H1 (cell line): ENCODE data around the gene TEAD4. TPM values are rescaled to one million over a fixed set of nuclear protein-coding genes. Genes with fewer than 3 reads are reported as not detected.

Experiments
- CTCF ChIA-PET: fragments of 300-600 bp; sonication (Branson Sonifier 250); formaldehyde crosslinking; loops from one replicate; lab custom pipeline; 2021; ENCODE audit not compliant: partially characterized antibody; lab: Charles Lee
- POLR2A ChIA-PET: fragments of 300-600 bp; sonication (Branson Sonifier 250); formaldehyde crosslinking; loops from one replicate; lab custom pipeline; 2021; ENCODE audit warnings: inconsistent platforms; ENCODE audit not compliant: partially characterized antibody; lab: Charles Lee
- DNase-seq, 2 experiments: peaks; one replicate each; pipeline versions ENCODE4 v3.0.0 to v3.0.0-alpha.2; 2010 to 2022; ENCODE audit warnings: low spot score in 2 of 2, low read depth in 1 of 2, mixed read lengths in 1 of 2
- FAIRE-seq: peaks from 2 replicates; lab custom pipeline; 2011; peaks lifted over from hg19 to GRCh38; lab: Jason Lieb, UNC
- H2AFZ ChIP-seq: 2 replicates; pipeline ENCODE4 v1.8.1; 2012; ENCODE audit warnings: low read length, inconsistent platforms
- H2AK5ac ChIP-seq: 2 replicates; pipeline ENCODE4 v1.6.1; 2013; ENCODE audit warnings: low read depth, low read length
- H2BK120ac ChIP-seq: replicated peaks from 2 replicates; pipeline ENCODE3; 2013; ENCODE audit warnings: low read depth, low read length, inconsistent platforms
- H2BK12ac ChIP-seq: 2 replicates; pipeline ENCODE4 v1.6.1; 2013; ENCODE audit warnings: low read depth, low read length
- H2BK15ac ChIP-seq: 2 replicates; pipeline ENCODE4 v1.6.1; 2013; ENCODE audit warnings: low read length
- H2BK20ac ChIP-seq: 2 replicates; pipeline ENCODE4 v1.6.1; 2013; ENCODE audit warnings: low read length
- H2BK5ac ChIP-seq: 2 replicates; pipeline ENCODE4 v1.6.1; 2013; ENCODE audit warnings: low read depth, low read length
- H3K14ac ChIP-seq: 2 replicates; pipeline ENCODE4 v1.6.1; 2013; ENCODE audit warnings: inconsistent platforms; ENCODE audit not compliant: insufficient read length
- H3K18ac ChIP-seq: 2 replicates; pipeline ENCODE4 v1.6.1; 2013; ENCODE audit warnings: low read length; ENCODE audit errors: extremely low read depth
- H3K23ac ChIP-seq: 2 replicates; pipeline ENCODE4 v1.6.1; 2013; ENCODE audit warnings: inconsistent platforms; ENCODE audit not compliant: insufficient read length
- H3K23me2 ChIP-seq: 2 replicates; pipeline ENCODE4 v1.6.1; 2013; ENCODE audit warnings: low read depth, low read length
- H3K27ac ChIP-seq: 2 replicates; pipeline ENCODE4 v1.6.1; 2011; ENCODE audit warnings: low read depth, low read length, inconsistent platforms
- H3K27me3 ChIP-seq, 4 experiments: replicated peaks in 1 of 4; 1 replicate in 1 of 4; 2 replicates in 3 of 4; pipeline versions ENCODE4 v1.6.1 to v1.8.1; 2011 to 2013; ENCODE audit warnings: low read length in 3 of 4, mild to moderate bottlenecking in 3 of 4, inconsistent platforms in 2 of 4, mixed read lengths in 2 of 4, moderate library complexity in 1 of 4; ENCODE audit not compliant: control insufficient read depth in 3 of 4, insufficient read depth in 3 of 4; ENCODE audit errors: extremely low read depth in 1 of 4
- H3K36me3 ChIP-seq, 4 experiments: 2 replicates each; pipeline versions ENCODE4 v1.6.1 to v1.8.1; 2011 to 2013; ENCODE audit warnings: mild to moderate bottlenecking in 4 of 4, low read length in 3 of 4, moderate library complexity in 2 of 4, control low read depth in 1 of 4, inconsistent platforms in 1 of 4; ENCODE audit not compliant: insufficient read depth in 4 of 4, control insufficient read depth in 2 of 4
- H3K4ac ChIP-seq: replicated peaks from 2 replicates; pipeline ENCODE3; 2013; ENCODE audit warnings: low read length, low read depth, mixed read lengths, inconsistent platforms; ENCODE audit not compliant: insufficient read length
- H3K4me1 ChIP-seq, 4 experiments: replicated peaks in 1 of 4; 1 replicate in 1 of 4; 2 replicates in 3 of 4; pipeline versions ENCODE4 v1.6.1 to v1.8.1; 2011 to 2013; ENCODE audit warnings: low read length in 3 of 4, inconsistent platforms in 2 of 4, mixed read lengths in 1 of 4; ENCODE audit not compliant: insufficient read depth in 4 of 4, control insufficient read depth in 3 of 4
- H3K4me2 ChIP-seq, 2 experiments: 2 replicates each; pipeline versions ENCODE4 v1.6.1 to v1.8.1; 2011 to 2013; ENCODE audit warnings: low read depth in 2 of 2, low read length in 2 of 2, control low read depth in 1 of 2, inconsistent platforms in 1 of 2, mild to moderate bottlenecking in 1 of 2; ENCODE audit not compliant: insufficient read depth in 1 of 2
- H3K4me3 ChIP-seq, 4 experiments: fragments of 200-600, 300-600 bp in 1 of 4; sonication (generic), shearing (Covaris generic), sonication (Bioruptor Twin) in 1 of 4; 2 replicates each; pipeline versions ENCODE4 v1.5.1 to v1.8.1; 2011 to 2016; ENCODE audit warnings: low read length in 4 of 4, low read depth in 3 of 4, control low read depth in 2 of 4, inconsistent platforms in 2 of 4, mild to moderate bottlenecking in 2 of 4, mixed read lengths in 1 of 4, moderate library complexity in 1 of 4; ENCODE audit not compliant: insufficient read depth in 2 of 4; ENCODE audit errors: extremely low read depth in 1 of 4
- H3K56ac ChIP-seq: replicated peaks from 2 replicates; pipeline ENCODE3; 2013; ENCODE audit warnings: low read depth, mild to moderate bottlenecking, mixed read lengths, low read length, inconsistent platforms; ENCODE audit not compliant: insufficient read length
- H3K79me1 ChIP-seq: 2 replicates; pipeline ENCODE4 v1.6.1; 2013; ENCODE audit warnings: low read depth, low read length, control low read depth
- H3K79me2 ChIP-seq, 2 experiments: 2 replicates each; pipeline versions ENCODE4 v1.6.1 to v1.8.1; 2012 to 2013; ENCODE audit warnings: low read length in 2 of 2, mild to moderate bottlenecking in 2 of 2, inconsistent platforms in 1 of 2; ENCODE audit not compliant: insufficient read depth in 2 of 2, control insufficient read depth in 1 of 2
- H3K9ac ChIP-seq, 4 experiments: replicated peaks in 1 of 4; 1 replicate in 1 of 4; 2 replicates in 3 of 4; pipeline versions ENCODE4 v1.6.1 to v1.8.1; 2011 to 2013; ENCODE audit warnings: low read depth in 3 of 4, low read length in 3 of 4, control low read depth in 2 of 4, mild to moderate bottlenecking in 2 of 4, moderate library complexity in 2 of 4, inconsistent platforms in 1 of 4; ENCODE audit errors: extremely low read depth in 1 of 4
- H3K9me3 ChIP-seq, 2 experiments: 2 replicates each; pipeline versions ENCODE4 v1.6.1 to v1.8.1; 2012 to 2013; ENCODE audit warnings: mild to moderate bottlenecking in 2 of 2, moderate library complexity in 2 of 2, control low read depth in 1 of 2, inconsistent platforms in 1 of 2, low read depth in 1 of 2, low read length in 1 of 2, mixed read lengths in 1 of 2; ENCODE audit not compliant: insufficient read depth in 2 of 2
- H4K20me1 ChIP-seq, 2 experiments: replicated peaks in 1 of 2; 2 replicates each; pipeline versions ENCODE3 to v1.8.1; 2011 to 2013; ENCODE audit warnings: inconsistent platforms in 2 of 2, low read length in 2 of 2, mild to moderate bottlenecking in 1 of 2; ENCODE audit not compliant: insufficient read depth in 2 of 2, control insufficient read depth in 1 of 2
- H4K5ac ChIP-seq: 2 replicates; pipeline ENCODE4 v1.6.1; 2013; ENCODE audit warnings: low read length, low read depth, mixed read lengths, inconsistent platforms; ENCODE audit not compliant: insufficient read length
- H4K8ac ChIP-seq: 2 replicates; pipeline ENCODE4 v1.8.0; 2013; ENCODE audit warnings: mild to moderate bottlenecking, moderate library complexity, low read length, inconsistent platforms; ENCODE audit not compliant: insufficient read depth; ENCODE audit errors: extremely low read depth
- H4K91ac ChIP-seq: replicated peaks from 2 replicates; pipeline ENCODE3; 2013; ENCODE audit warnings: low read length, mixed read lengths, inconsistent platforms; ENCODE audit not compliant: insufficient read length
- ATF3 ChIP-seq: IDR thresholded peaks from 2 replicates; pipeline ENCODE4 v1.6.1; 2011; ENCODE audit warnings: low read depth, mild to moderate bottlenecking, low read length; ENCODE audit not compliant: insufficient read depth
- CHD1 ChIP-seq: IDR thresholded peaks from 2 replicates; pipeline ENCODE4 v1.6.1; 2012; ENCODE audit warnings: low read depth, low read length, improper control_type of control experiment
- RXRA ChIP-seq: IDR thresholded peaks from 2 replicates; pipeline ENCODE4 v1.6.1; 2011; ENCODE audit warnings: low read depth, mild to moderate bottlenecking, low read length, moderate library complexity; ENCODE audit not compliant: insufficient read depth
- SIN3A ChIP-seq, 2 experiments: IDR thresholded peaks in 1 of 2; conservative IDR thresholded peaks in 1 of 2; 2 replicates each; pipeline ENCODE4 v1.6.1; 2011 to 2012; ENCODE audit warnings: low read length in 2 of 2, improper control_type of control experiment in 1 of 2, low read depth in 1 of 2, mild to moderate bottlenecking in 1 of 2
- TEAD4 ChIP-seq: IDR thresholded peaks from 2 replicates; pipeline ENCODE4 v1.6.1; 2012; ENCODE audit warnings: low read depth, low read length, inconsistent platforms, mixed read lengths
- WGBS, 2 experiments: shearing (Covaris generic) in 1 of 2; methylation state at CpG; one replicate each; pipeline versions ENCODE4 v1.1.6 to v1.1.7; 2013 to 2015; ENCODE audit warnings: low lambda C conversion rate in 2 of 2, mixed read lengths in 2 of 2, inconsistent platforms in 1 of 2, low coverage in 1 of 2, missing lambda C conversion rate in 1 of 2; ENCODE audit not compliant: insufficient replicate concordance in 2 of 2, insufficient coverage in 1 of 2, insufficient read length in 1 of 2; ENCODE audit errors: extremely low coverage in 1 of 2, missing lambda C conversion rate in 1 of 2; 5-methylcytosine and 5-hydroxymethylcytosine counted together
- polyA plus RNA-seq, 7 experiments: library from polyadenylated mRNA; depleted of rRNA in 3 of 7; stranded (reverse) in 5 of 7; unstranded in 2 of 7; fragments of >200 nt in 5 of 7; fragments of 200-250 nt in 2 of 7; gene quantifications; 1 replicate in 5 of 7; 2 replicates in 1 of 7; 4 replicates in 1 of 7; pipeline versions ENCODE4 v1.2.1 to v1.2.3, GENCODE V29; 2011 to 2013; ENCODE audit warnings: missing spikeins in 2 of 7, mixed read lengths in 2 of 7
- total RNA-seq: library from RNA; stranded (reverse); fragmentation: NEBNext Ultra II Directional; extraction: Animal tissue kit (Norgen Biotek cat#: 25700); gene quantifications from 2 replicates; pipeline ENCODE4 v1.2.1, GENCODE V29; 2021

Gene TEAD4
- total and polyA plus RNA-seq, 2 of the 8 experiments (the other 6 are each of a cell fraction or from before 2014, with no cell fraction given) = 56.7 to 116 TPM

- Histone ChIP-seq H3K79me2 (no peaks in the 10 kb centered on the region), H3K9me3 (no peaks in the 10 kb centered on the region), H3K4me3 (no peak overlapping the region), H3K9ac (no peak overlapping the region), H4K20me1 (no peaks in the 10 kb centered on the region), H3K27me3 (peaks cover 0 to 5% (median under 1%) of the 10 kb centered on the region in 4 experiments; a peak in 2 of 7 replicates), H3K4me1 (peaks cover 8 to 23% (median 17%) of the 10 kb centered on the region in 4 experiments), H4K91ac (no peak overlapping the region), H2AK5ac (no peak overlapping the region), H4K8ac (no peak overlapping the region), H2BK12ac (no peak overlapping the region), H2BK20ac (no peak overlapping the region), H3K36me3 (no peaks in the 10 kb centered on the region), H2BK15ac (no peak overlapping the region), H3K23ac (no peak overlapping the region), H3K14ac (no peak overlapping the region), H3K4ac (no peak overlapping the region), H4K5ac (no peak overlapping the region), H3K79me1 (0 out of 2 replicates have a peak, but pooled peaks cover 3% of the 10 kb centered on the region)
- ChIA-PET POLR2A (no interaction called here), CTCF (interaction anchor here (1.9 to 2.9 kb wide), 2 partner anchors 13 to 49 kb away, joined by 9 to 17 read pairs; no protein-coding TSS in a partner anchor)
- FAIRE-seq = no peak
- TF ChIP-seq SIN3A (conservative IDR thresholded peaks at IDR 0.05 in 1 of 2, IDR thresholded peaks at IDR 0.05 in 1 of 2; ENCODE audit: low read depth in 1 of 2, low read length in 2 of 2) (no peak), RXRA (no peak), CHD1 (no peak), TEAD4 (no peak), ATF3 (no peak)
- TF ChIP-seq, all 59 proteins: peak for 0
- no peak overlapping the region for H3K4me2 ChIP-seq
- DNase-seq = no peak
- H3K23me2 ChIP-seq = no peaks in the 10 kb centered on the region
- H2BK5ac ChIP-seq = no peak overlapping the region
- no peak overlapping the region for H2AFZ ChIP-seq
- no peak overlapping the region for H3K27ac ChIP-seq
- 92% methylated on average over 4 of the region's 4 CpGs; no CpG with 5 or more reads in 1 of the 2 experiments for WGBS, 2 experiments
- H2BK120ac ChIP-seq = no peak overlapping the region
- no peak overlapping the region for H3K56ac ChIP-seq
- H3K18ac ChIP-seq = no peak overlapping the region
These were observed 127.0 kb downstream of the TEAD4 start for GRCh38 chr12:3086211-3086610.
